ENCODE results near the gene OBSCN.

DNA sequence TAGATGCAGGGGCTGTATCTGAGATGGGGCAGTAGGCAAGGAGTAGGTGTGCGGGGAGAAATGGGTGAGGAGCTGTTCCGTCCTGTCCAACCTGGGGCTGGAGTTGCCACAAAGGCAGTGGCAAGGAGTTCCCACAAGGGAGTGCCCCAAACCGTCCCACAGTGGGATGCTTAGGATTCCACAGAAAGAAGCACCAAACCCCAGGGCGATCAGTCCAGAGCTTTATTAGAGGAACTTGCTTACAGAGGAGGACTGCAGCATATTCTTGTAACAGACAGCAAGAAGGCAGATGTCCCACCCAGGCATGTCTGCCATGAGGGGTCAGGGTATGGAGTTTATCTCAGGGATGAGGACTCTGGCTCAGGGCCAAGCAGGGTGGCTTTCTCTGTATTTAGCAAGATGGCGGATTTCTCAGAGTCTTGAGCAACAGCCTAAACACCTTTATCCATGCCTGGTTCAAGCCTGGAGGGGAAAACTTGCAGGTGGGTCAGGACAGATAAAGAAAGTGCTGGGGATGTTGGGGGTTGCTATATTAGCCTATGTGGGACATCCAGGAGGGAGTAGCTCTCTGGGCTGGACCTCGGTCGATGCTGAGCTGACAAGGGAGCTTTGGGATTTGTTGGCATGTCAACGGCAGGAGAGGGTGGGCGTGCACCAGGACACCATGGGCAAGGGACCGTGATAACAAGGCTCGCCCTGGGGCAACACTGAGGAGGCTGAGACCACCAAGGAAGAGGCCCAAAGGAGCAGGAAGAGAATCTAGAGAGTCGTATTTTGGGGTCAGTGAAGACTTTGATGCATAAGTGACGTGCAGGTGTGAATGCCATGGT is 32.8 kb downstream of the OBSCN start:
- TF ChIP-seq, protein P1, sequence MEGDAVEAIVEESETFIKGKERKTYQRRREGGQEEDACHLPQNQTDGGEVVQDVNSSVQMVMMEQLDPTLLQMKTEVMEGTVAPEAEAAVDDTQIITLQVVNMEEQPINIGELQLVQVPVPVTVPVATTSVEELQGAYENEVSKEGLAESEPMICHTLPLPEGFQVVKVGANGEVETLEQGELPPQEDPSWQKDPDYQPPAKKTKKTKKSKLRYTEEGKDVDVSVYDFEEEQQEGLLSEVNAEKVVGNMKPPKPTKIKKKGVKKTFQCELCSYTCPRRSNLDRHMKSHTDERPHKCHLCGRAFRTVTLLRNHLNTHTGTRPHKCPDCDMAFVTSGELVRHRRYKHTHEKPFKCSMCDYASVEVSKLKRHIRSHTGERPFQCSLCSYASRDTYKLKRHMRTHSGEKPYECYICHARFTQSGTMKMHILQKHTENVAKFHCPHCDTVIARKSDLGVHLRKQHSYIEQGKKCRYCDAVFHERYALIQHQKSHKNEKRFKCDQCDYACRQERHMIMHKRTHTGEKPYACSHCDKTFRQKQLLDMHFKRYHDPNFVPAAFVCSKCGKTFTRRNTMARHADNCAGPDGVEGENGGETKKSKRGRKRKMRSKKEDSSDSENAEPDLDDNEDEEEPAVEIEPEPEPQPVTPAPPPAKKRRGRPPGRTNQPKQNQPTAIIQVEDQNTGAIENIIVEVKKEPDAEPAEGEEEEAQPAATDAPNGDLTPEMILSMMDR (conservative IDR thresholded peaks at IDR 0.05; ENCODE audit: low read depth, low read length), result no peak
- TF ChIP-seq EZH2phosphoT487 (IDR thresholded peaks at IDR 0.05; ENCODE audit: borderline replicate concordance, low read length) (no peak), EZH2 (IDR thresholded peaks at IDR 0.05; ENCODE audit: low read length, unreplicated experiment) (no peak)

All from PC-3 (cell line).